ENCODE measurements around the gene TEX44.

Gene TEX44

DNA sequence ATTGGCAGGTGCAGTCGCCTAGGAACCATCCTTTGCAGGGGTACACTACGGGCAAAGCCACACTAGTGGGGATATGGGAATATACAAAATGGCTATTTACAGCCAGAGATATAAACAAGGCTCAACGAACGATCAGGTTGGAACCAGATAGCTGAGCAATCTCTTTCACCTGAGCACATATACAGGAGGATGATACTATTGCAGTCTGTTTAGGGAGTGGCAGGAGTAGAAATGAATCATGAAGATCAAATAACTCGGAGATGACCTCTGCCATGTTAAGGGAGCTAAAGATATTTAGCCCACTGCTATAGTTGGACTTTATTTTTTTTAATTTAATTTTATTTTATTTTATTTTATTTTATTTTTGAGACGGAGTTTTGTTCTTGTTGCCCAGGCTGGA lies 33.8 kb downstream of the TEX44 start:
- H3K9ac ChIP-seq (ENCODE audit: low read length): no peak overlapping the region
- no peaks in the 10 kb centered on the region for H3K36me3 ChIP-seq (ENCODE audit: control insufficient read depth, low read depth, low read length)
- no peaks in the 10 kb centered on the region for H3K9me3 ChIP-seq (ENCODE audit: control insufficient read depth, low read depth, low read length)
- no peaks in the 10 kb centered on the region for H3K27me3 ChIP-seq (ENCODE audit: control insufficient read depth, insufficient read depth, low read length)
- no peak overlapping the region for H3K4me3 ChIP-seq (ENCODE audit: low read length)
- H3K4me1 ChIP-seq (ENCODE audit: control insufficient read depth, low read depth, low read length): peaks cover 5% of the 10 kb centered on the region
- H3K27ac ChIP-seq (ENCODE audit: low read length): no peak overlapping the region

- Histone ChIP-seq H3K4me1 (ENCODE audit: control insufficient read depth, low read depth, low read length) (no peaks in the 10 kb centered on the region), H3K9me3 (ENCODE audit: control insufficient read depth, low read depth, low read length) (no peaks in the 10 kb centered on the region), H3K4me3 (ENCODE audit: low read length) (no peak overlapping the region), H3K9ac (ENCODE audit: low read length) (no peak overlapping the region), H3K27ac (ENCODE audit: low read length) (no peak overlapping the region), H3K36me3 (ENCODE audit: control insufficient read depth, low read depth, low read length) (no peaks in the 10 kb centered on the region), H3K27me3 (ENCODE audit: control insufficient read depth, insufficient read depth, low read length) (no peaks in the 10 kb centered on the region)
Measured at GRCh38 chr2:231627384-231628120, 34.9 kb downstream of the TEX44 start.

DNA sequence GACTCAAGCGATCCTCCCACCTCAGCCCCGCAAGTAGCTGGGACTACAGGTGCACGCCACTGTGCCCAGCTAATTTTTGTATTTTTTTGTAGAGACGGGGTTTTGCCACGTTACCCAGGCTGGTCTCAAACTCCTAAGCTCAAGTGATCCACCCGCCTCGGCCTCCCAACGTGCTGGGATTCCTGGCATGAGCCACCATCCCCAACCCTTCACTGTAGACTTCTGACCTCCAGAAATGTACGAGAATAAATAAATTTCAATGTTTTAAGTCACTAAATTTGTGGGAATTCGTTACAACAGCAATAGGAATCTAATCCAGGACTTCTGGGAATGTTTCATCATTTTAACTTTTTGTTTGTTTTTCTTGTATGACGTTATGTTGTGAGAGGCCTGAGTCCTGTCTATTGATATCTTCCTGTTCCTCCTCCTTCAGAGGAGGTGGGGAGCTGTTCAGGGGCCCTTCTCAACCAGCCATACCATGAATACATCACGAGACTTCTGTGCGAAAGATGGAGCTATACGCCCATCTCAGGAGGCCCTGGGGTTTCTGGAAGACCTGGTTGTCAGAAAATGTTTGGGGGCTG lies 40.0 kb downstream of the TEX44 start:
- Histone ChIP-seq H3K27me3 (ENCODE audit: control insufficient read depth, insufficient read depth, low read length) (no peaks in the 10 kb centered on the region), H3K9ac (ENCODE audit: low read length) (no peak overlapping the region), H3K4me3 (ENCODE audit: low read length) (no peak overlapping the region), H3K36me3 (ENCODE audit: control insufficient read depth, low read depth, low read length) (no peaks in the 10 kb centered on the region), H3K27ac (ENCODE audit: low read length) (no peak overlapping the region), H3K4me1 (ENCODE audit: control insufficient read depth, low read depth, low read length) (no peaks in the 10 kb centered on the region), H3K9me3 (ENCODE audit: control insufficient read depth, low read depth, low read length) (no peaks in the 10 kb centered on the region)

DNA sequence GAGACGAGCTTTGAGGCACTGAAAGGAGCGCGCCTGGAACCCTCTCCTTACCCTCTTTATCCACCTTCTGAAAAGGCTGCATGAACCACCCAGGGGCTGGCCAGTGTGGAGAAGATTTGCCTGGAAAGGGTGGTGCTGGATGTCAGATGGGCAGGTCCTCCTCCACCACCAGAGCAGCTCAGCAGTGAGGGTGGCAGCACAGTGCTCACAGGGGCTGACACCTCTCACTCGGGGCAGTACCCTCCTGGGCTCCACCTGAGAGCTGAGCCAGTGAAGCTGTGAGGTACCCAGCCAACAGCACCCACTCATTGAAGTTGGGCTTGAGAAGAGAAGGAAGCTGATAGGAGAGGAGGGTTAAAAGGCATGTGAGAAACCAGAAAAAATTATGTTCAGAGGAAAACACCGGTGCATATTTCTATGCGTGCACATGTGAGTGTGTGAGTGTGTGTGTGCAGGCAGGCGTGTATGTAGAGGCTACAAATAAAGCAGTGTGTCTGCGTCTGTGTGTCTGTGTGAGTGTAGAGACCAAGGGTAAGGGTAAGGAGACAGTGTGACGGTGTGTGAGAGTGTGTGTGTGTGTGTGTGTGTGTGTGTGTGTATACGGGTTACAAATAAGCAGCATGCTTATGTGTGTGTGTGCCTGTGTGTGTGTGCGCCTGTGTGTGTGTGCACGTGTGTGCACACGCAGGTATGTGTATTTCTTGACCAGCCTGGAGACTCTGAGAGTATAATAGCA lies 40.7 kb downstream of the TEX44 start:
- H3K9me3 ChIP-seq (ENCODE audit: control insufficient read depth, low read depth, low read length): no peaks in the 10 kb centered on the region
- H3K4me3 ChIP-seq (ENCODE audit: low read length): no peak overlapping the region
- no peaks in the 10 kb centered on the region for H3K36me3 ChIP-seq (ENCODE audit: control insufficient read depth, low read depth, low read length)
- H3K4me1 ChIP-seq (ENCODE audit: control insufficient read depth, low read depth, low read length): no peaks in the 10 kb centered on the region
- H3K27ac ChIP-seq (ENCODE audit: low read length): no peak overlapping the region
- no peak overlapping the region for H3K9ac ChIP-seq (ENCODE audit: low read length)
- no peaks in the 10 kb centered on the region for H3K27me3 ChIP-seq (ENCODE audit: control insufficient read depth, insufficient read depth, low read length)

DNA sequence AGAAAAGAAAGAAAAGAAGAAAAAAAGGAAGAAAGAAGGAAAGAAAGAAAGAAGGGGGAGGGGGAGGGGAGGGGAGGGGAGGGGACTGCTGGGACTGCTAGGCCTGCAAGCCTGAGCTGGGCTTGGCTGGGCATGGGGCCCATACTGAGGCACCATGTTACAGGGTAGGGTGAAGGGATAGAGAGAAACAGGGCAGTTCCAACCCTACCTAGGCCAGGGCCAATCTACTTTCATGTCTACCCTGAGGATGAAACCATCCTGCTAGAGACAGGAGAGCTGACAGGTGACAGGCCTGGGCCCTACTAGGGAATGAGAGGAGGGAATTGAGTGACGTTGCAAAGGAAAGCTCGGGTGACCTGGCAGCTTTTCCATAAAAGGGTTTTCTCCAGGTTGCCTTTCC lies 41.7 kb downstream of the TEX44 start:
- H3K27ac ChIP-seq (ENCODE audit: low read length): no peak overlapping the region
- H3K9ac ChIP-seq (ENCODE audit: low read length): no peak overlapping the region
- no peaks in the 10 kb centered on the region for H3K36me3 ChIP-seq (ENCODE audit: control insufficient read depth, low read depth, low read length)
- H3K4me3 ChIP-seq (ENCODE audit: low read length): no peak overlapping the region
- H3K27me3 ChIP-seq (ENCODE audit: control insufficient read depth, insufficient read depth, low read length): no peaks in the 10 kb centered on the region
- H3K9me3 ChIP-seq (ENCODE audit: control insufficient read depth, low read depth, low read length): no peaks in the 10 kb centered on the region
- H3K4me1 ChIP-seq (ENCODE audit: control insufficient read depth, low read depth, low read length): no peaks in the 10 kb centered on the region

- Histone ChIP-seq H3K9me3 (ENCODE audit: control insufficient read depth, low read depth, low read length) (no peaks in the 10 kb centered on the region), H3K27ac (ENCODE audit: low read length) (no peak overlapping the region), H3K4me3 (ENCODE audit: low read length) (no peak overlapping the region), H3K9ac (ENCODE audit: low read length) (no peak overlapping the region), H3K4me1 (ENCODE audit: control insufficient read depth, low read depth, low read length) (no peaks in the 10 kb centered on the region), H3K36me3 (ENCODE audit: control insufficient read depth, low read depth, low read length) (no peaks in the 10 kb centered on the region), H3K27me3 (ENCODE audit: control insufficient read depth, insufficient read depth, low read length) (no peaks in the 10 kb centered on the region)
Measured at GRCh38 chr2:231634951-231635875, 42.5 kb downstream of the TEX44 start.

DNA sequence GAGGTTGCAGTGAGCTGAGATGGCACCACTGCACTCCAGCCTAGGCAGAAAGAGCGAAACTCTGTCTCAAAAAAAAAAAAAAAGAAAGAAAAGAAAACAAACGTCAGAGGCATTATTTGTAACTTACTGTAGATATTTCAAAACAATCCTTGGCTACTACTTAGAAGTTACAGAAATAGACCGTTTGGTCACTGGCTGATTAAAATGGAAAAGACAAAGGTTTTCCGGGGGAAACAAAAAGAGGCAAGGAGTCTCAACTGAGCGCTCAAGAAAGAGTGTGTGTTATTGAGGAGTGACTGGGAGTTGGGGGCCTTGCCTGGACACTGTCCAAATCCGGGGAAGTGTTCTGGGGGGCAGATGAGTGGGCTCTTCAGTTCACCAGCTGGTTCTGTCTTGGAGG lies 47.6 kb downstream of the TEX44 start:
- no peaks in the 10 kb centered on the region for H3K4me1 ChIP-seq (ENCODE audit: control insufficient read depth, low read depth, low read length)
- no peaks in the 10 kb centered on the region for H3K9me3 ChIP-seq (ENCODE audit: control insufficient read depth, low read depth, low read length)
- no peak overlapping the region for H3K9ac ChIP-seq (ENCODE audit: low read length)
- H3K27ac ChIP-seq (ENCODE audit: low read length): no peak overlapping the region
- no peak overlapping the region for H3K4me3 ChIP-seq (ENCODE audit: low read length)
- H3K27me3 ChIP-seq (ENCODE audit: control insufficient read depth, insufficient read depth, low read length): no peaks in the 10 kb centered on the region
- no peaks in the 10 kb centered on the region for H3K36me3 ChIP-seq (ENCODE audit: control insufficient read depth, low read depth, low read length)

- Histone ChIP-seq H3K9me3 (ENCODE audit: control insufficient read depth, low read depth, low read length) (no peaks in the 10 kb centered on the region), H3K9ac (ENCODE audit: low read length) (no peak overlapping the region), H3K27me3 (ENCODE audit: control insufficient read depth, insufficient read depth, low read length) (no peaks in the 10 kb centered on the region), H3K36me3 (ENCODE audit: control insufficient read depth, low read depth, low read length) (no peaks in the 10 kb centered on the region), H3K4me3 (ENCODE audit: low read length) (no peak overlapping the region), H3K4me1 (ENCODE audit: control insufficient read depth, low read depth, low read length) (no peaks in the 10 kb centered on the region), H3K27ac (ENCODE audit: low read length) (no peak overlapping the region)
Measured at GRCh38 chr2:231640641-231641111, 48.0 kb downstream of the TEX44 start.

DNA sequence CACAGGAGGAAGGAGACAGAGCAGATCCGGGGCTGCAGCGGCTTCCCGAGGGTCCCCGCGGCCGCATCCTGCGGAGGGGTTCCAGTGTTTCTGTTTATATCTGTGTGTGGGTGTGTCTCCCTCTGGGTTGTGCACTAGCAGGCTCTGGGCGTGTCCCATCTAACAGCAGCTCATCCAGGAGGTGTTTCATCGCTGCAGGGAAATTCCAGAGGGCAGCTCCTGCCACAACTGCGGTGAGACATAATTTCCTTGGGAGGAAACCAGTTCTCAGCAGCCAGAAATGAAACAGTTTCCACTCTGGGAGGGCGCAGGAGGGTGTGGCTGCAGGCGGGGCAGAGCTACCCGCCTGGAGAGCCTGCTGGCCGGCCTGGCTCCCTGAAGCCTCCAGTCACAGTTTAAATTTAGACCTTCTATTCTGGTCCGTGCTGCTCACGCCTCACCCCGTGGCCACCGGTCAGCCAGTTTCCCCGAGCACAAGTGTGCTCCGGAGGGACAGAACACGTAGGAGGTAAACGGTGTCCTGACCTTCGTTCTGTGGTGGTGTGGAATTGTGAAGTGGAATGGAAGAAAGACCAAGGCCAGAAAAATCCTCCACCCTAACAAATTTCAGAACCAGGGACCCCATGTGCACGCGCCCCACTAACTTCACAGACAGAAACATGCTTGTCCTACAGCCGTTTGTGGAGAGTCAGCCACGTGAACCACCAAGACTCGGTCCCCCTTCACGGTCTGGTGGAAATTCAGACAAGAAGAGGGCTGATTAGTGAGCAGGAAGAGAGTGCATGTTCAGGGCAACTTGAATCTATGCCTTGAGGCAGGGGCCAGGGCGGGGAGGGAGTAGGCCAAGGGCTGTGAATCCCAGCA lies 50.2 kb downstream of the TEX44 start:
- Histone ChIP-seq H3K27me3 (ENCODE audit: control insufficient read depth, insufficient read depth, low read length) (no peaks in the 10 kb centered on the region), H3K27ac (ENCODE audit: low read length) (no peak overlapping the region), H3K36me3 (ENCODE audit: control insufficient read depth, low read depth, low read length) (no peaks in the 10 kb centered on the region), H3K4me1 (ENCODE audit: control insufficient read depth, low read depth, low read length) (no peaks in the 10 kb centered on the region), H3K9ac (ENCODE audit: low read length) (no peak overlapping the region), H3K4me3 (ENCODE audit: low read length) (no peak overlapping the region), H3K9me3 (ENCODE audit: control insufficient read depth, low read depth, low read length) (no peaks in the 10 kb centered on the region)

DNA sequence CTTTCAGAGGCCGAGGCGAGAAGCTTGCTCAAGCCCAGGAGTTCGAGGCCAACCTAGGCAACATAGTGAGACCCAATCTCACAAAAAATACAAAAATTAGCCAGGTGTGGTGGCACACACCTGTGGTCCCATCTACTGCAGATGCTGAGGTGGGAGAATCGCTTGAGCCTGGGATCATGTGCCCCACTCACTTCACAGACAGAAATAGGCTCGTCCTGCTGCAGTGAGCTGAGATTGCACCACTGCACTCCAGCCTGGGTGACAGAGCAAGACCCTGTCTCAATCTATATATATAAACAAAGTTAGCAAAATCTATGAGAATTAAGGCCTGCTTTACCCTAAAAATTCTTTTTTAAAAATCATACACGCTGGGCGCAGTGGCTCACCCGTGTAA lies 50.8 kb downstream of the TEX44 start:
- H3K27ac ChIP-seq (ENCODE audit: low read length): no peak overlapping the region
- no peak overlapping the region for H3K9ac ChIP-seq (ENCODE audit: low read length)
- no peaks in the 10 kb centered on the region for H3K36me3 ChIP-seq (ENCODE audit: control insufficient read depth, low read depth, low read length)
- H3K4me1 ChIP-seq (ENCODE audit: control insufficient read depth, low read depth, low read length): no peaks in the 10 kb centered on the region
- no peaks in the 10 kb centered on the region for H3K9me3 ChIP-seq (ENCODE audit: control insufficient read depth, low read depth, low read length)
- H3K4me3 ChIP-seq (ENCODE audit: low read length): no peak overlapping the region
- H3K27me3 ChIP-seq (ENCODE audit: control insufficient read depth, insufficient read depth, low read length): no peaks in the 10 kb centered on the region

All from iPS-18a (cell line).